Nephron (organoid): Measurements from ENCODE around the gene CLN6.
"Not testable (repeated sequence)": the region's sequence is repeated elsewhere in the genome, so short reads cannot be mapped to it uniquely, and the experiment has no call there.

Experiments used
- H3K27ac Mint-ChIP-seq, 3 experiments: 2 replicates each; pipeline ENCODE4 v1.8.0; 2020; ENCODE audit warnings: mixed read lengths in 3 of 3, mild to moderate bottlenecking in 2 of 3, moderate library complexity in 1 of 3
- H3K27me3 Mint-ChIP-seq: 2 replicates; pipeline ENCODE4 v1.8.0; 2021; ENCODE audit warnings: low read depth, mild to moderate bottlenecking, moderate library complexity, mixed read lengths
- H3K36me3 Mint-ChIP-seq: 2 replicates; pipeline ENCODE4 v1.8.0; 2020; ENCODE audit warnings: low read depth, mixed read lengths
- H3K4me1 Mint-ChIP-seq: 2 replicates; pipeline ENCODE4 v1.8.0; 2020; ENCODE audit warnings: mixed read lengths
- H3K4me3 Mint-ChIP-seq, 3 experiments: 2 replicates each; pipeline ENCODE4 v1.8.0; 2020; ENCODE audit warnings: mild to moderate bottlenecking in 3 of 3, mixed read lengths in 3 of 3, moderate library complexity in 2 of 3
- H3K9me3 Mint-ChIP-seq: 2 replicates; pipeline ENCODE4 v1.8.0; 2020; ENCODE audit warnings: mixed read lengths
- TF ChIP-seq, protein P1 (sequence below), 3 experiments: fragments of 200-600 bp; sonication (generic); IDR thresholded peaks; one replicate each; pipeline ENCODE4 v1.5.0; 2021; ENCODE audit warnings: antibody characterized with exemption in 3 of 3; ENCODE audit not compliant: unreplicated experiment in 3 of 3

CLN6 gene

GRCh38 chr15:68204776-68205557 lies 24.6 kb downstream of the CLN6 start, which contains the start of gene CALML4:
TSS of gene CALML4 (minus strand) at chr15:68205332. CDS start at chr15:68205247, 85 bp downstream.
- Mint-ChIP-seq H3K27me3 (no peaks in the 10 kb centered on the region), H3K4me3 (peak within 1 kb of the TSS; percentile 19 to 61 (median 39)), H3K4me1 (peaks cover 42% of the 10 kb centered on the region), H3K36me3 (no peaks in the 10 kb centered on the region), H3K9me3 (no peaks in the 10 kb centered on the region), H3K27ac (peak within 1 kb of the TSS; percentile 82 to 93 (median 90))
- TF ChIP-seq, protein P1, sequence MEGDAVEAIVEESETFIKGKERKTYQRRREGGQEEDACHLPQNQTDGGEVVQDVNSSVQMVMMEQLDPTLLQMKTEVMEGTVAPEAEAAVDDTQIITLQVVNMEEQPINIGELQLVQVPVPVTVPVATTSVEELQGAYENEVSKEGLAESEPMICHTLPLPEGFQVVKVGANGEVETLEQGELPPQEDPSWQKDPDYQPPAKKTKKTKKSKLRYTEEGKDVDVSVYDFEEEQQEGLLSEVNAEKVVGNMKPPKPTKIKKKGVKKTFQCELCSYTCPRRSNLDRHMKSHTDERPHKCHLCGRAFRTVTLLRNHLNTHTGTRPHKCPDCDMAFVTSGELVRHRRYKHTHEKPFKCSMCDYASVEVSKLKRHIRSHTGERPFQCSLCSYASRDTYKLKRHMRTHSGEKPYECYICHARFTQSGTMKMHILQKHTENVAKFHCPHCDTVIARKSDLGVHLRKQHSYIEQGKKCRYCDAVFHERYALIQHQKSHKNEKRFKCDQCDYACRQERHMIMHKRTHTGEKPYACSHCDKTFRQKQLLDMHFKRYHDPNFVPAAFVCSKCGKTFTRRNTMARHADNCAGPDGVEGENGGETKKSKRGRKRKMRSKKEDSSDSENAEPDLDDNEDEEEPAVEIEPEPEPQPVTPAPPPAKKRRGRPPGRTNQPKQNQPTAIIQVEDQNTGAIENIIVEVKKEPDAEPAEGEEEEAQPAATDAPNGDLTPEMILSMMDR (IDR thresholded peaks at IDR 0.05; ENCODE audit: unreplicated experiment in 3 of 3), result no peak

DNA sequence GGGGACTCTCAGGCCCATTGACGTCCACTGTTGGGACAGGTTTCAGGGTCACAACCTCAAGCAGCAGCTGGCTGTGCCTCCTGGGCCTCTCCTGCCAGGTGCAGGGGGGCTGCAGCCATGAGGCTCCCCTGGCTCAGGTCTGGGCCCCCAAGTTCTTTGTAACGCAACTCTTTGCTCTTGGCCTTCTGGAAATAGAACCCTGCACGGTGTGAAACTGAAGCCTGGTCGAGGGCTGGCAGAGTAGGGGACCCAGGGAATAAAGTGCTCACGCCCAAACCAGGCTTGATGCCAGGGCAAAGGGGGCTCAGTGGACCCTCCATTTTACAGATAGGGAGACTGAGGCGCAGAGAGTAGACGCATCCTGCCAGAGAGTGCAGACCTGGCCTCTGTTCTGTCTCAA lies 25.2 kb downstream of the CLN6 start:
- no peaks in the 10 kb centered on the region for H3K27me3 Mint-ChIP-seq
- no peaks in the 10 kb centered on the region for H3K9me3 Mint-ChIP-seq
- H3K4me3 Mint-ChIP-seq, result no peak overlapping the region
- H3K27ac Mint-ChIP-seq, result peak overlapping the region; percentile 82 to 93 (median 90)
- H3K36me3 Mint-ChIP-seq, result no peaks in the 10 kb centered on the region
- TF ChIP-seq, protein P1 (IDR thresholded peaks at IDR 0.05; ENCODE audit: unreplicated experiment in 3 of 3), result no peak
- peaks cover 47% of the 10 kb centered on the region for H3K4me1 Mint-ChIP-seq

DNA sequence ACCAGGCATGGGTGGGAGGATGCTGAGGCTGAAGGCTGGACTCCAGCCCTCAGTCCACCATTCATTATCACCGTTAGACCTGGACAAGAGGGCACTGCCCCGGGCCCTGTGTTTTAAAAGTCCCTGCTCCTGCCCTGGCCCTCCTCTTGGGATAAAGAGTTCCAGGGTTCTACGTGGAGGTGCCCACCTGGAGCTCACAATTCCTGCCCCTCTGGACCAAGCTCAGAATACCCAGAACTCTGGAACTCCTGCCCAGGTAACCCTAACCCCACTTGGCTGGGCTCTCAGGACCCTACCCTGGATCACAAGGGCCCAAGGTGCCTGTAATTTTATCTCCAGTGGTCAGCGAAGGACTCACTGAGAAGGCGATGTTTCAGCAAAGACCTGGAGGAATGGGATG lies 25.6 kb downstream of the CLN6 start:
- H3K36me3 Mint-ChIP-seq, result no peaks in the 10 kb centered on the region
- peaks cover 47% of the 10 kb centered on the region for H3K4me1 Mint-ChIP-seq
- no peaks in the 10 kb centered on the region for H3K27me3 Mint-ChIP-seq
- H3K9me3 Mint-ChIP-seq, result no peaks in the 10 kb centered on the region
- peak overlapping the region in 1 of 3 experiments; percentile 58 for H3K27ac Mint-ChIP-seq
- TF ChIP-seq, protein P1 (IDR thresholded peaks at IDR 0.05; ENCODE audit: unreplicated experiment in 3 of 3), result no peak
- no peak overlapping the region for H3K4me3 Mint-ChIP-seq

GRCh38 chr15:68203486-68203885 lies 26.0 kb downstream of the CLN6 start:
- Mint-ChIP-seq H3K27ac (peak overlapping the region in 1 of 3 experiments; percentile 58), H3K27me3 (no peaks in the 10 kb centered on the region), H3K4me1 (peaks cover 47% of the 10 kb centered on the region), H3K9me3 (no peaks in the 10 kb centered on the region), H3K36me3 (no peaks in the 10 kb centered on the region), H3K4me3 (no peak overlapping the region)
- TF ChIP-seq, protein P1 (IDR thresholded peaks at IDR 0.05; ENCODE audit: unreplicated experiment in 3 of 3), result no peak

DNA sequence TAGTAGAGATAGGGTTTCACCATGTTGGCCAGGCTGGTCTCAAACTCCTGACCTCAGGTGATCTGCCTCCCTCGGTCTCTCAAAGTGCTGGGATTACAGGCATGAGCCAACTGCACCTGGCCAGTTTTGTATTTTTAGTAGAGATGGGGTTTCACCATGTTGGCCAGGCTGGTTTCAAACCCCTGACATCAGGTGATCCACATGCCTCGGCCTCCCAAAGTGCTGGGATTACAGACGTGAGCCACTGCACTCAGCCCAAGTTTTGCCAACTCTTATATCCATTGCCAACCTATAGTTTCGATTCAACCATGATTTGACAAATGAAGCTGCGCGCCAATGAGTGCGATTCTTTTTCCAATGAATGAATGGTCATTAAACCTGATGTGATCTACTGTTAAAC lies 26.5 kb downstream of the CLN6 start:
- not testable (repeated sequence) for H3K36me3 Mint-ChIP-seq, H3K27me3 Mint-ChIP-seq, H3K4me3 Mint-ChIP-seq, H3K9me3 Mint-ChIP-seq
- H3K27ac Mint-ChIP-seq, result peak overlapping the region in 1 of 3 experiments; percentile 58
- peaks cover 47% of the 10 kb centered on the region for H3K4me1 Mint-ChIP-seq

DNA sequence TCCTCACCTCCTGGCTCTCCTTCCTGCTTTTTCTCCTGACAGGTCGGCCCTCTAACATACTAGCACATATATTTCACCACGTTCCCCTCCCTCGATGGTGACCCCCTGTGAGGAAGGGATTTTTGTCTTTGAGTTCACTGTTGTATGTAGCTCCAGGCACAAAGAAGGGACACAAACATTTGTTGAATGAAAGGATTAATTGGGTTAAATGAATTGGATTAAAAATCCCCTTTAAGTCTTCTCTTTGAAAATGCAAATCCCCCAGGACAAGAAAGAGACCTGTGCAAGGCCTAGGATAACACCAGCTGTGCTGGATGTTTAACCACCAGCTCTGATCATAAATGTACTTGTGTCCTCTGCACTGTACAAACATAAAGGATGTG lies 27.7 kb downstream of the CLN6 start:
- Mint-ChIP-seq H3K36me3 (peaks cover 8% of the 10 kb centered on the region), H3K27ac (peak overlapping the region; percentile 11 to 71 (median 30)), H3K9me3 (no peaks in the 10 kb centered on the region), H3K4me3 (no peak overlapping the region), H3K27me3 (no peaks in the 10 kb centered on the region), H3K4me1 (peaks cover 55% of the 10 kb centered on the region)
- TF ChIP-seq, protein P1 (IDR thresholded peaks at IDR 0.05; ENCODE audit: unreplicated experiment in 3 of 3), result no peak
